Heart left ventricle (tissue), 16 donors: Measurements from ENCODE around the gene MPDU1. TPM values are rescaled to one million over a fixed set of nuclear protein-coding genes. Genes with fewer than 3 reads are reported as not detected.

Experiments
- ATAC-seq, 4 donors: fragments of 200-7000 bp; cut with Tn5 transposase; one replicate each; pipeline ENCODE4 v1.9.1; 2020 to 2022; ENCODE audit warnings: moderate library complexity in 4 of 4, mild to moderate bottlenecking in 3 of 4, moderate number of reproducible peaks in 1 of 4
- DNase-seq, 5 donors: peaks; one replicate each; pipeline ENCODE4 v3.0.0-alpha.2; 2020
- H3K27ac ChIP-seq, 12 donors: fragments of 200-600 bp; sonication (generic) in 4 of 12; one replicate each; pipeline versions ENCODE4 v1.5.0 to v1.8.0; 2016 to 2022; ENCODE audit warnings: mild to moderate bottlenecking in 2 of 12
- H3K27me3 ChIP-seq, 9 donors: fragments of 200-600 bp; sonication (generic) in 2 of 9; one replicate each; pipeline versions ENCODE4 v1.5.1 to v1.8.0; 2016 to 2022; ENCODE audit warnings: mild to moderate bottlenecking in 3 of 9
- H3K36me3 ChIP-seq, 9 donors: fragments of 200-600 bp; sonication (generic) in 2 of 9; one replicate each; pipeline versions ENCODE4 v1.5.0 to v1.8.0; 2018 to 2022; ENCODE audit warnings: mild to moderate bottlenecking in 2 of 9
- H3K4me1 ChIP-seq, 12 donors: fragments of 200-600 bp; sonication (generic) in 4 of 12; one replicate each; pipeline versions ENCODE4 v1.5.0 to v1.8.0; 2016 to 2022; ENCODE audit warnings: mild to moderate bottlenecking in 3 of 12
- H3K4me3 ChIP-seq, 12 donors: fragments of 200-600 bp; sonication (generic) in 4 of 12; one replicate each; pipeline versions ENCODE4 v1.5.0 to v1.8.0; 2017 to 2022; ENCODE audit warnings: mild to moderate bottlenecking in 9 of 12, moderate library complexity in 4 of 12
- H3K9me3 ChIP-seq, 12 donors: fragments of 200-600 bp; sonication (generic) in 4 of 12; one replicate each; pipeline versions ENCODE4 v1.5.0 to v1.8.0; 2016 to 2022; ENCODE audit warnings: mild to moderate bottlenecking in 1 of 12
- POLR2A ChIP-seq, 2 donors: fragments of 450-650 bp; IDR thresholded peaks; one replicate each; pipeline ENCODE4 v1.6.1; 2017; ENCODE audit warnings: antibody characterized with exemption in 2 of 2, mild to moderate bottlenecking in 2 of 2, moderate library complexity in 2 of 2
- WGBS, 4 donors: extraction: QIAGEN DNeasy Blood & Tissue Kit in 2 of 4; methylation state at CpG; one replicate each; pipeline versions ENCODE4 v1.1.5 to v1.1.7; 2013 to 2018; 5-methylcytosine and 5-hydroxymethylcytosine counted together
- intact Hi-C, 10 donors: fragments of 100-400 bp; cut with DNase I; formaldehyde crosslinking; loops; one replicate each; pipeline versions ENCODE4 v1.11.1 to v1.14.2; 2022
- polyA plus RNA-seq, 2 donors: library from polyadenylated mRNA; stranded (reverse); fragments of 200-250 nt; gene quantifications; one replicate each; pipeline ENCODE4 v1.2.3, GENCODE V29; 2013
- total RNA-seq, 9 donors: library from RNA; depleted of rRNA in 2 of 9; stranded (reverse); fragments of >200 nt in 2 of 9; fragmentation: NEBNext Ultra II Directional in 3 of 9; extraction: Animal tissue kit (Norgen Biotek cat#: 25700) in 3 of 9; gene quantifications; one replicate each; pipeline versions ENCODE4 v1.1.0 to v1.2.4, GENCODE V29; 2016 to 2023
- TF ChIP-seq, protein P1 (sequence below), 12 donors: fragments of 200-600 bp; sonication (generic) in 4 of 12; IDR thresholded peaks; one replicate each; pipeline versions ENCODE4 v1.5.0 to v1.8.0; 2018 to 2022; ENCODE audit warnings: antibody characterized with exemption in 12 of 12, mild to moderate bottlenecking in 5 of 12
- donor health status: ischemic (EF 13 %, LVEDD 7.1; RV severe dilation, severe dysfunction).
- donor health status: healthy with polysubstance abuse.
- donor health status: DM: no; HTN: yes; CAD: no.
- donor health status: DM: no; HTN: no; CAD: no.
- donor health status: ischemic (EF 25% LVEDD 6.9; RV normal size, moderate dysfunction).
- donor health status: ischemic (EF 25% LVEDD 5.7; RV mildly dilated, moderate dysfunction).
- donor health status: healthy.
- donor health status: DM: yes; HTN: yes; CAD: no.
- donor health status: ischemic (EF 35%, LVEDD 5.7; RV mildly dilated, moderate dysfunction).
- donor health status: nonischemic (EF 11% LVEDD 7.7; RV severe dilation, severe dysfunction).
- donor health status: DM: yes; HTN: yes; CAD: no.
- donor health status: PGD.
- donor health status: ischemic (EF 29% LVEDD 5.4; RV normal size, mild dysfunction).
- donor health status: nonischemic (EF 23%, LVEDD 6.1; RV moderate dilation, normal function).

MPDU1 gene
- total and polyA plus RNA-seq, 11 donors, result 18.4 to 106 (median 33.3) TPM

DNA sequence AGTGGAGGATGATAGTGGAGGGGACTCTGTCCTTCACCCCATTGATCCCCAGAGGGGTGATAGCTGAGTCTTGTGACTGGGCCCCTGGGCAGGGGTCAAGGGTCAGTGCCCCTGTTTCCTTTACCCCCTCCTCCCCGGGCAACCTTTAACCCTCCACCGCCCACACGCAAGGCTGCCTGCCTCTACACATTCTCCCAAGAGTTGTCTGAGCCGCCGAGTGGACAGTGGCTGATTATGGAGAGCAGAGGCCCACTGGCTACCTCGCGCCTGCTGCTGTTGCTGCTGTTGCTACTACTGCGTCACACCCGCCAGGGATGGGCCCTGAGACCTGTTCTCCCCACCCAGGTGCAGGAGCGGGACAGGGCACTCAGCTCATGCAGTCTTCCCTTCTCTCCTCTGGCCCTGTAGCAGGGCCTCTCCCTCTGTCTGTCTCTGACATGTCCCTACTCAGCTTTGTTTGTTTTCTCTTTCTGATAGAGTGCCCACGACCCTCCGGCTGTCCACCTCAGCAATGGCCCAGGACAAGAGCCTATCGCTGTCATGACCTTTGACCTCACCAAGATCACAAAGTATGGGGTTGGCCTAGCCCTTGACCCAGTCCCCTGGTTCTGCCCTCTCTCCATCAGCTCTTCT lies 46.4 kb downstream of the MPDU1 start, which contains the start of gene SHBG:
SHBG (plus strand) TSS at position 197 of the 633 bp plus-strand sequence; CDS start at position 235, 38 bp downstream.
- H3K9me3 ChIP-seq, result no peaks in the 10 kb centered on the region
- peaks cover 0 to 26% (median 11%) of the 10 kb centered on the region in 12 donors for H3K4me1 ChIP-seq
- intact Hi-C loops, result loop anchor here in 4 of 10 donors (5.0 kb wide), 1 partner anchor 57 kb away; the partner anchor contains the start of genes TP53 (in 4 of the 4) and WRAP53 (in 4 of the 4)
- H3K27ac ChIP-seq, result no peak within 1 kb of the TSS
- DNase-seq, result no peak
- TF ChIP-seq, protein P1, sequence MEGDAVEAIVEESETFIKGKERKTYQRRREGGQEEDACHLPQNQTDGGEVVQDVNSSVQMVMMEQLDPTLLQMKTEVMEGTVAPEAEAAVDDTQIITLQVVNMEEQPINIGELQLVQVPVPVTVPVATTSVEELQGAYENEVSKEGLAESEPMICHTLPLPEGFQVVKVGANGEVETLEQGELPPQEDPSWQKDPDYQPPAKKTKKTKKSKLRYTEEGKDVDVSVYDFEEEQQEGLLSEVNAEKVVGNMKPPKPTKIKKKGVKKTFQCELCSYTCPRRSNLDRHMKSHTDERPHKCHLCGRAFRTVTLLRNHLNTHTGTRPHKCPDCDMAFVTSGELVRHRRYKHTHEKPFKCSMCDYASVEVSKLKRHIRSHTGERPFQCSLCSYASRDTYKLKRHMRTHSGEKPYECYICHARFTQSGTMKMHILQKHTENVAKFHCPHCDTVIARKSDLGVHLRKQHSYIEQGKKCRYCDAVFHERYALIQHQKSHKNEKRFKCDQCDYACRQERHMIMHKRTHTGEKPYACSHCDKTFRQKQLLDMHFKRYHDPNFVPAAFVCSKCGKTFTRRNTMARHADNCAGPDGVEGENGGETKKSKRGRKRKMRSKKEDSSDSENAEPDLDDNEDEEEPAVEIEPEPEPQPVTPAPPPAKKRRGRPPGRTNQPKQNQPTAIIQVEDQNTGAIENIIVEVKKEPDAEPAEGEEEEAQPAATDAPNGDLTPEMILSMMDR (IDR thresholded peaks at IDR 0.05), result no peak
- TF ChIP-seq POLR2A (IDR thresholded peaks at IDR 0.05), result no peak
- H3K36me3 ChIP-seq, result peaks cover 0 to 9% (median 5%) of the 10 kb centered on the region in 9 donors
- H3K4me3 ChIP-seq, result no peak within 1 kb of the TSS
- H3K27me3 ChIP-seq, result no peaks in the 10 kb centered on the region
- no peak for ATAC-seq
- WGBS, 4 donors, result 75 to 89% (median 84%) methylated on average over 11 to 13 of the region's 13 CpGs

DNA sequence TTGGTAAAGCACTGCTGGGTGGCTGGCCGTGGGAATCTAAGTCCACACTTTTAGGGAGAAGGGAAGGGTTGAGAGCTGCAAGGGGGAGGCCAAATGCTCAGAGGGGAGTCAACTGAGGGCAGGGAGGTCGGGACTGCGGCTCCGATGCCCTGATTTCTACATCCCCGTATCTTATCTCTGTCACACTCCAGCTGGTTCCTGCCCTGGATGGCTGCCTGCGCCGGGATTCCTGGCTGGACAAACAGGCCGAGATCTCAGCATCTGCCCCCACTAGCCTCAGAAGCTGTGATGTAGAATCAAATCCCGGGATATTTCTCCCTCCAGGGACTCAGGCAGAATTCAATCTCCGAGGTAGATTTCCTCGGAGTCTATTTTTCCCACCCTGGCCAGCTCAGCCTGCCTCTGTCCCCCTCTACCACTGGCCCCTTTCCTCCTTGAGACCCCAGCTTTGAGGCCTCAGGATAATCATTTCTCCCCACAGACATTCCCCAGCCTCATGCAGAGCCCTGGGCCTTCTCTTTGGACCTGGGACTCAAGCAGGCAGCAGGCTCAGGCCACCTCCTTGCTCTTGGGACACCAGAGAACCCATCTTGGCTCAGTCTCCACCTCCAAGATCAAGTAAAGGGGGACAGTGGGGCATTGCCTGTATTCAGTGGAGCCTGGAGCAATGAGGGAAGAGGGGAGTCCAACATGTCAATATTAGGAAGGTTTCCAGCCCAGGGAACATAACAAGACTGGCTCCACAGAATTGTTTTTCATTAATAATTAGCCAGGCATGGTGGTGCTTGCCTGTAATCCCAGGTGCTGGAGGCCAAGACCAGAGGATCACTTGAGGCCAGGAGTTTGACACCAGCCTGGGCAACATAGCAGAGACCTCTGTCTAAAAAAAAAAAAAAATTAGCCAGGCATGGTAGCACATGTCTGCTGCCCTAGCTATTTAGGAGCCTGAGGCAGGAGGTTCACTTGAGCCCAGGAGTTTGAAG lies 48.0 kb downstream of the MPDU1 start:
- WGBS, 4 donors, result 25 to 37% (median 29%) methylated on average over 8 to 11 of the region's 11 CpGs
- no peaks in the 10 kb centered on the region for H3K36me3 ChIP-seq
- H3K27me3 ChIP-seq, result no peaks in the 10 kb centered on the region
- TF ChIP-seq, protein P1 (IDR thresholded peaks at IDR 0.05), result no peak
- TF ChIP-seq POLR2A (IDR thresholded peaks at IDR 0.05), result no peak
- ATAC-seq (no peak), DNase-seq (peak in 1 of 5 donors; percentile 39)
- no peaks in the 10 kb centered on the region for H3K9me3 ChIP-seq
- intact Hi-C loops, result loop anchor here in 7 of 10 donors (2.0 to 5.0 kb wide), 3 partner anchors 55 to 57 kb away; partner anchors contain the start of genes WRAP53 (in 6 of the 7) and TP53 (in 5 of the 7)
- no peak overlapping the region for H3K4me3 ChIP-seq
- peaks cover 0 to 22% (median 8%) of the 10 kb centered on the region in 12 donors for H3K4me1 ChIP-seq
- H3K27ac ChIP-seq, result no peak overlapping the region

DNA sequence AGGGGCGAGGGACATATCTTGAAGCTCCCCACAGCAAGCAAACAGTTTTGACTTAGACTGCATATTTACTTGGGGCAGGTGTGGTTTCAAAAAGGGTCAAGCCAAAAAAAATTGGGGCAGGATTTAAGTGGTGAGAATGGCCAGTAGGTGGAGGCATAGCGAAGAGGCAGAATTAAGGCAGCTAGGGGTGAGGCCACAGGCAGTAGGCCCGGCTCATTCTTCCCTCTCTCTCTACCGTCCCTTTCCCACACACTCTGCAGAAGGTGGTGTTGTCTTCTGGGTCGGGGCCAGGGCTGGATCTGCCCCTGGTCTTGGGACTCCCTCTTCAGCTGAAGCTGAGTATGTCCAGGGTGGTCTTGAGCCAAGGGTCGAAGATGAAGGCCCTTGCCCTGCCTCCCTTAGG lies 48.8 kb downstream of the MPDU1 start:
- WGBS, 4 donors, result 44 to 59% (median 50%) methylated on average over 6 of the region's 6 CpGs
- Histone ChIP-seq H3K27ac (no peak overlapping the region), H3K4me1 (peaks cover 0 to 19% (median 4%) of the 10 kb centered on the region in 12 donors), H3K36me3 (no peaks in the 10 kb centered on the region), H3K27me3 (no peaks in the 10 kb centered on the region), H3K9me3 (no peaks in the 10 kb centered on the region), H3K4me3 (no peak overlapping the region)
- no peak for DNase-seq
- intact Hi-C loops, result loop anchor here in 7 of 10 donors (2.0 to 5.0 kb wide), 3 partner anchors 54 to 56 kb away; partner anchors contain the start of genes WRAP53 (in 6 of the 7) and TP53 (in 5 of the 7)
- TF ChIP-seq POLR2A (IDR thresholded peaks at IDR 0.05), result no peak
- TF ChIP-seq, protein P1 (IDR thresholded peaks at IDR 0.05), result peak; percentile 19 to 57 (median 36)
- ATAC-seq, result peak in 1 of 4 donors; percentile 21
